SK-N-SH treated with all-trans-retinoic acid at 6 μM for 48 hours (cell line): Measurements from ENCODE around the gene RTL9.
"Not testable (repeated sequence)": the region's sequence is repeated elsewhere in the genome, so short reads cannot be mapped to it uniquely, and the experiment has no call there.

Experiments
- ATAC-seq: fragments of 200-7000 bp; cut with Tn5 transposase; 3 replicates; pipeline ENCODE4 v1.9.1; 2020; ENCODE audit warnings: mild to moderate bottlenecking, moderate library complexity
- ARNTL ChIP-seq: fragments of 450-650 bp; formaldehyde crosslinking; IDR thresholded peaks from 2 replicates; pipeline ENCODE4 v1.5.0; 2020; ENCODE audit warnings: low read depth, mild to moderate bottlenecking, moderate library complexity, borderline replicate concordance
- CSDC2 ChIP-seq: fragments of 250-450 bp; sonication (Bioruptor Pico); IDR thresholded peaks from 2 replicates; pipeline ENCODE4 v1.5.0; 2020; ENCODE audit warnings: mild to moderate bottlenecking, moderate library complexity
- ESRRG ChIP-seq: fragments of 250-450 bp; sonication (Bioruptor Pico); IDR thresholded peaks from 2 replicates; pipeline ENCODE4 v1.6.1; 2021; ENCODE audit warnings: mild to moderate bottlenecking
- GLIS3 ChIP-seq: fragments of 250-450 bp; sonication (Bioruptor Pico); IDR thresholded peaks from 2 replicates; pipeline ENCODE4 v1.5.0; 2020; ENCODE audit warnings: mild to moderate bottlenecking, moderate library complexity
- ISL1 ChIP-seq: fragments of 250-450 bp; sonication (Bioruptor Pico); IDR thresholded peaks from 2 replicates; pipeline ENCODE4 v2.1.2; 2022; ENCODE audit warnings: mild to moderate bottlenecking, moderate library complexity
- PPARA ChIP-seq: fragments of 250-450 bp; sonication (Bioruptor Pico); IDR thresholded peaks from 2 replicates; pipeline ENCODE4 v1.5.0; 2020; ENCODE audit warnings: mild to moderate bottlenecking, borderline replicate concordance
- RARB ChIP-seq: fragments of 250-450 bp; sonication (Bioruptor Pico); IDR thresholded peaks from 2 replicates; pipeline ENCODE4 v1.8.0; 2021; ENCODE audit warnings: mild to moderate bottlenecking, moderate library complexity
- SNAI2 ChIP-seq: fragments of 250-450 bp; sonication (Bioruptor Pico); IDR thresholded peaks from 2 replicates; pipeline ENCODE4 v1.5.0; 2020; ENCODE audit warnings: mild to moderate bottlenecking, moderate library complexity
- TOX ChIP-seq: fragments of 250-450 bp; sonication (Bioruptor Pico); IDR thresholded peaks from 2 replicates; pipeline ENCODE4 v1.8.0; 2021; ENCODE audit warnings: mild to moderate bottlenecking, moderate library complexity, borderline replicate concordance
- ZC3H10 ChIP-seq: fragments of 250-450 bp; sonication (Bioruptor Pico); IDR thresholded peaks from 2 replicates; pipeline ENCODE4 v1.5.1; 2021; ENCODE audit warnings: mild to moderate bottlenecking, moderate library complexity
- ZNF70 ChIP-seq: fragments of 450-650 bp; formaldehyde crosslinking; IDR thresholded peaks from 2 replicates; pipeline ENCODE4 v1.5.0; 2020; ENCODE audit warnings: mild to moderate bottlenecking, moderate library complexity
- ZNF8 ChIP-seq: fragments of 450-650 bp; formaldehyde crosslinking; IDR thresholded peaks from 2 replicates; pipeline ENCODE4 v1.5.0; 2020; ENCODE audit warnings: mild to moderate bottlenecking, moderate library complexity
- TF ChIP-seq, protein P1 (sequence below): fragments of 250-450 bp; sonication (Bioruptor Pico); IDR thresholded peaks from 2 replicates; pipeline ENCODE4 v1.5.1; 2020; ENCODE audit warnings: low read depth, mild to moderate bottlenecking, moderate library complexity
- TF ChIP-seq, protein P2 (sequence below): fragments of 250-450 bp; sonication (Bioruptor Pico); IDR thresholded peaks from 2 replicates; pipeline ENCODE4 v1.8.0; 2020; ENCODE audit warnings: mild to moderate bottlenecking, moderate library complexity, borderline replicate concordance
- TF ChIP-seq, protein P3 (sequence below): fragments of 250-450 bp; sonication (Bioruptor Pico); IDR thresholded peaks from 2 replicates; pipeline ENCODE4 v1.5.1; 2021; ENCODE audit warnings: mild to moderate bottlenecking, moderate library complexity
- TF ChIP-seq, protein P4 (sequence below): fragments of 250-450 bp; sonication (Bioruptor Pico); IDR thresholded peaks from 2 replicates; pipeline ENCODE4 v1.5.0; 2020; ENCODE audit warnings: mild to moderate bottlenecking, moderate library complexity
- TF ChIP-seq, protein P5 (sequence below): fragments of 250-450 bp; sonication (Bioruptor Pico); IDR thresholded peaks from 2 replicates; pipeline ENCODE4 v1.8.0; 2021; ENCODE audit warnings: low read depth, mild to moderate bottlenecking, moderate library complexity, borderline replicate concordance

Gene RTL9

DNA sequence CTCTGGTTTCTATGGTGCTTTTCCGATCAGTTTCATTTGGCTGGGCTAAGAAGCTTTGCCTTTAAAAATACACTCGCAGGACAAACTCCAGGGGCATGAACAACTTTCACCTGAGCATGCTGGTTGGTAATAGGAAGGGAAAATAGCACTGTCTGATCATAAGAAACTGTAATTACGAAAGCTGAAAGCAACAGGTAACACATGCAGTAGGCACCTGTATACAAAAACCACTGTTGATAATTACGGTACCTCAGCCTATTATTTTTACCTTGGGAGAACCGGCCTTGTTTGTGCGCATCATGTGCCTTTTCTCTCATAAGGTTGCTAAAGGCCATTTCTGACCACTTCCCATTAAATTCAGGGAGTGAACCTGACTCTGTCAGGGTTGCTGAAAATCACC is 45.7 kb downstream of the RTL9 start (continued):
- TF ChIP-seq PPARA, result no peak
- TF ChIP-seq, protein P1, sequence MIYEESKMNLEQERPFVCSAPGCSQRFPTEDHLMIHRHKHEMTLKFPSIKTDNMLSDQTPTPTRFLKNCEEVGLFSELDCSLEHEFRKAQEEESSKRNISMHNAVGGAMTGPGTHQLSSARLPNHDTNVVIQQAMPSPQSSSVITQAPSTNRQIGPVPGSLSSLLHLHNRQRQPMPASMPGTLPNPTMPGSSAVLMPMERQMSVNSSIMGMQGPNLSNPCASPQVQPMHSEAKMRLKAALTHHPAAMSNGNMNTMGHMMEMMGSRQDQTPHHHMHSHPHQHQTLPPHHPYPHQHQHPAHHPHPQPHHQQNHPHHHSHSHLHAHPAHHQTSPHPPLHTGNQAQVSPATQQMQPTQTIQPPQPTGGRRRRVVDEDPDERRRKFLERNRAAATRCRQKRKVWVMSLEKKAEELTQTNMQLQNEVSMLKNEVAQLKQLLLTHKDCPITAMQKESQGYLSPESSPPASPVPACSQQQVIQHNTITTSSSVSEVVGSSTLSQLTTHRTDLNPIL (CRISPR knock-in tag), result no peak

DNA sequence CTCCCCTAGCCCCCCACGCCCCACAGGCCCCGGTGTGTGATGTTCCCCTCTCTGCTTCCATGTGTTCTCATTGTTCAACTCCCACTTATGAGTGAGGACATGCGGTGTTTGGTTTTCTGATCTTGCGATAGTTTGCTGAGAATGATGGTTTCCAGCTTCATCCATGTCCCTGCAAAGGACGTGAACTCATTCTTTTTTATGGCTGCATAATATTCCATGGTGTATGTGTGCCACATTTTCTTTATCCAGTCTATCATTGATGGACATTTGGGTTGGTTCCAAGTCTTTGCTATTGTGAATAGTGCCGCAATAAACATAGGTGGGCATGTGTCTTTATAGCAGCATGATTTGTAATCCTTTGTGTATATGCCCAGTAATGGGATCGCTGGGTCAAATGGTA is 47.6 kb downstream of the RTL9 start:
- not testable (repeated sequence) for ATAC-seq

DNA sequence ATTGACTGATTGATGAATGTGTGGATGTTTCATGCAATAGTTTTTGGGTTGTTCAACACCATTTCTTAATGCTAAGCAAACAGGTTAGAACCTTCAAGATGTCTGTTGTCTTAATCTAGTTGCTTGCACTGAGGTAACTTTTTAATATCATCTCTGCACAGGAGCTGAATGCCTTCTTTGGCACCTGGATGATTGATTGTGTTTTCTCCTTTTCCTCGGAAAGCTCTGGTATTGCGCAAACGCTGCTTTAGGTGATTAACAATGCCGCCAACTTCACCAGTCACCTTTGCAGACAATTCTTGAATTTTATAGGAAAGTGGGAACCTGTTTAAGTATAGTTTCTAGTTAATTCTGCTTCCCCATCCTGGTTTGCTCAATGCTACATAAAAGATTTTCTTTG is 48.2 kb downstream of the RTL9 start:
- TF ChIP-seq GLIS3 (CRISPR knock-in tag) (no peak), ZC3H10 (CRISPR knock-in tag) (no peak), ESRRG (no peak), PPARA (no peak), ARNTL (CRISPR knock-in tag) (no peak), TOX (CRISPR knock-in tag) (no peak), ZNF70 (CRISPR knock-in tag) (no peak), ZNF8 (no peak), CSDC2 (CRISPR knock-in tag) (no peak), SNAI2 (CRISPR knock-in tag) (no peak)
- TF ChIP-seq, protein P2, sequence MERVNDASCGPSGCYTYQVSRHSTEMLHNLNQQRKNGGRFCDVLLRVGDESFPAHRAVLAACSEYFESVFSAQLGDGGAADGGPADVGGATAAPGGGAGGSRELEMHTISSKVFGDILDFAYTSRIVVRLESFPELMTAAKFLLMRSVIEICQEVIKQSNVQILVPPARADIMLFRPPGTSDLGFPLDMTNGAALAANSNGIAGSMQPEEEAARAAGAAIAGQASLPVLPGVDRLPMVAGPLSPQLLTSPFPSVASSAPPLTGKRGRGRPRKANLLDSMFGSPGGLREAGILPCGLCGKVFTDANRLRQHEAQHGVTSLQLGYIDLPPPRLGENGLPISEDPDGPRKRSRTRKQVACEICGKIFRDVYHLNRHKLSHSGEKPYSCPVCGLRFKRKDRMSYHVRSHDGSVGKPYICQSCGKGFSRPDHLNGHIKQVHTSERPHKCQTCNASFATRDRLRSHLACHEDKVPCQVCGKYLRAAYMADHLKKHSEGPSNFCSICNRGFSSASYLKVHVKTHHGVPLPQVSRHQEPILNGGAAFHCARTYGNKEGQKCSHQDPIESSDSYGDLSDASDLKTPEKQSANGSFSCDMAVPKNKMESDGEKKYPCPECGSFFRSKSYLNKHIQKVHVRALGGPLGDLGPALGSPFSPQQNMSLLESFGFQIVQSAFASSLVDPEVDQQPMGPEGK (CRISPR knock-in tag), result no peak
- TF ChIP-seq, protein P3, sequence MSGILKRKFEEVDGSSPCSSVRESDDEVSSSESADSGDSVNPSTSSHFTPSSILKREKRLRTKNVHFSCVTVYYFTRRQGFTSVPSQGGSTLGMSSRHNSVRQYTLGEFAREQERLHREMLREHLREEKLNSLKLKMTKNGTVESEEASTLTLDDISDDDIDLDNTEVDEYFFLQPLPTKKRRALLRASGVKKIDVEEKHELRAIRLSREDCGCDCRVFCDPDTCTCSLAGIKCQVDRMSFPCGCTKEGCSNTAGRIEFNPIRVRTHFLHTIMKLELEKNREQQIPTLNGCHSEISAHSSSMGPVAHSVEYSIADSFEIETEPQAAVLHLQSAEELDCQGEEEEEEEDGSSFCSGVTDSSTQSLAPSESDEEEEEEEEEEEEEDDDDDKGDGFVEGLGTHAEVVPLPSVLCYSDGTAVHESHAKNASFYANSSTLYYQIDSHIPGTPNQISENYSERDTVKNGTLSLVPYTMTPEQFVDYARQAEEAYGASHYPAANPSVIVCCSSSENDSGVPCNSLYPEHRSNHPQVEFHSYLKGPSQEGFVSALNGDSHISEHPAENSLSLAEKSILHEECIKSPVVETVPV (CRISPR knock-in tag), result no peak
- TF ChIP-seq, protein P4, sequence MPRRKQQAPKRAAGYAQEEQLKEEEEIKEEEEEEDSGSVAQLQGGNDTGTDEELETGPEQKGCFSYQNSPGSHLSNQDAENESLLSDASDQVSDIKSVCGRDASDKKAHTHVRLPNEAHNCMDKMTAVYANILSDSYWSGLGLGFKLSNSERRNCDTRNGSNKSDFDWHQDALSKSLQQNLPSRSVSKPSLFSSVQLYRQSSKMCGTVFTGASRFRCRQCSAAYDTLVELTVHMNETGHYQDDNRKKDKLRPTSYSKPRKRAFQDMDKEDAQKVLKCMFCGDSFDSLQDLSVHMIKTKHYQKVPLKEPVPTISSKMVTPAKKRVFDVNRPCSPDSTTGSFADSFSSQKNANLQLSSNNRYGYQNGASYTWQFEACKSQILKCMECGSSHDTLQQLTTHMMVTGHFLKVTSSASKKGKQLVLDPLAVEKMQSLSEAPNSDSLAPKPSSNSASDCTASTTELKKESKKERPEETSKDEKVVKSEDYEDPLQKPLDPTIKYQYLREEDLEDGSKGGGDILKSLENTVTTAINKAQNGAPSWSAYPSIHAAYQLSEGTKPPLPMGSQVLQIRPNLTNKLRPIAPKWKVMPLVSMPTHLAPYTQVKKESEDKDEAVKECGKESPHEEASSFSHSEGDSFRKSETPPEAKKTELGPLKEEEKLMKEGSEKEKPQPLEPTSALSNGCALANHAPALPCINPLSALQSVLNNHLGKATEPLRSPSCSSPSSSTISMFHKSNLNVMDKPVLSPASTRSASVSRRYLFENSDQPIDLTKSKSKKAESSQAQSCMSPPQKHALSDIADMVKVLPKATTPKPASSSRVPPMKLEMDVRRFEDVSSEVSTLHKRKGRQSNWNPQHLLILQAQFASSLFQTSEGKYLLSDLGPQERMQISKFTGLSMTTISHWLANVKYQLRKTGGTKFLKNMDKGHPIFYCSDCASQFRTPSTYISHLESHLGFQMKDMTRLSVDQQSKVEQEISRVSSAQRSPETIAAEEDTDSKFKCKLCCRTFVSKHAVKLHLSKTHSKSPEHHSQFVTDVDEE (CRISPR knock-in tag), result no peak

DNA sequence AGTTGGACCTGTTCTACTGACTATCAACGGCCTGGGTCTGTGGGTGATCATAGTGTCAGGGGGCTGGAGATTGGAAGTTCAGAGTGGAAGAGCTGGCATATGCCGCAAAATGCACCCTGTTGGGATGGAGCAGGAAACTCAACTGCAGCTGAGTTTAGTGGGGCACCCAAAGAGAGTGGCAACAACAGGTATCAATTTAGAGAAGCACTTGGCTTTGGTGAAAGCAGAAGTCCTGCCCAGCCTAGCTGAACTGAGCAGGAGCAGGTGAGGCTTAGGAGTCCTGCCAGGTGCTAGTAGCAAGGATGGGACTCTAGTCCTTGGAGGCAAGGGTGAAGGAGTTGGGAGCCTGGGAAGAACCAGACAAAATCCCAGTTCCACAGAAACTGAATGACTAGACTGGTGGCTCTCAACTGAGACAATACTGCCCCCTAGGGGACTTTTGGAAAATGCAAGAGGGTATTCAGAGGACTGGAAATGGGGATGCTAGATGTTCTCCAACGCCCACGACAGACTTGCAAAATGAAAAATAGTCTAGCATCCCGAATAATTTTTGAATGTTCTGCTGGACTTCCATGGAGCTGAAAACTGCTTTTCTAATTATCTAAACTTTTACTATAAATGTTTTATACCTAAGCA is 49.4 kb downstream of the RTL9 start:
- peak; percentile 83 for ATAC-seq
- no peak for TF ChIP-seq RARB (CRISPR knock-in tag)
- TF ChIP-seq ISL1 (CRISPR knock-in tag), result no peak
- TF ChIP-seq ZNF8, result no peak
- no peak for TF ChIP-seq TOX (CRISPR knock-in tag)
- TF ChIP-seq, protein P5, sequence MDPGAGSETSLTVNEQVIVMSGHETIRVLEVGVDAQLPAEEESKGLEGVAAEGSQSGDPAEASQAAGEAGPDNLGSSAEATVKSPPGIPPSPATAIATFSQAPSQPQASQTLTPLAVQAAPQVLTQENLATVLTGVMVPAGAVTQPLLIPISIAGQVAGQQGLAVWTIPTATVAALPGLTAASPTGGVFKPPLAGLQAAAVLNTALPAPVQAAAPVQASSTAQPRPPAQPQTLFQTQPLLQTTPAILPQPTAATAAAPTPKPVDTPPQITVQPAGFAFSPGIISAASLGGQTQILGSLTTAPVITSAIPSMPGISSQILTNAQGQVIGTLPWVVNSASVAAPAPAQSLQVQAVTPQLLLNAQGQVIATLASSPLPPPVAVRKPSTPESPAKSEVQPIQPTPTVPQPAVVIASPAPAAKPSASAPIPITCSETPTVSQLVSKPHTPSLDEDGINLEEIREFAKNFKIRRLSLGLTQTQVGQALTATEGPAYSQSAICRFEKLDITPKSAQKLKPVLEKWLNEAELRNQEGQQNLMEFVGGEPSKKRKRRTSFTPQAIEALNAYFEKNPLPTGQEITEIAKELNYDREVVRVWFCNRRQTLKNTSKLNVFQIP, result no peak
- no peak for TF ChIP-seq PPARA

More for the DNA sequence above, 48.2 kb downstream of the RTL9 start:
- ATAC-seq, result no peak
